ENCODE measurements around the gene RPL12. TPM values are rescaled to one million over a fixed set of nuclear protein-coding genes. Genes with fewer than 3 reads are reported as not detected.
A peak's percentile ranks its signal among the peaks of the same experiment; 100 is the strongest.

Gene RPL12

DNA sequence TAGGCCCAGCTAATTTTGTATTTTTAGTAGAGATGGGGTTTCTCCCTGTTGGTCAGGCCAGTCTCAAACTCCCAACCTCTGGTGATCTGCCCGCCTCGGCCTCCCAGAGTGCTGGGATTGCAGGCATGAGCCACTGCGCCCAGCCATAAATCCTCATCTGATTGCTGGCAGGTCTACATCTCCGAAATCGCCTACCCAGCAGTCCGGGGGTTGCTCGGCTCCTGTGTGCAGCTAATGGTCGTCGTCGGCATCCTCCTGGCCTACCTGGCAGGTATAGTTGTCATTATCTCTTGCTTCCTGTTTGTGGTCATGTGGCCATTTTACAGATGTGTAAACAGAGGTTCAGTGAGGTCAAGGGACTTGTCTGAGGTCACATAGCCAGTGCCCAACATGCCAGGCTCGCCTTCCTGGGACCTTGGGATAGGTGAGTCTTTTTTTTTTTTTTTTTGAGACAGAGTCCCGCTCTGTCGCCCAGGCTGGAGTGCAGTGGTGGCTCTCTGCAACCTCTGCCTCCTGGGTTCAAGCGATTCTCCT, 51.4 kb downstream of the RPL12 start:
- Histone ChIP-seq H2BK5ac (ENCODE audit: low read length) (no peak overlapping the region), H3K9ac (ENCODE audit: low read depth, low read length, poor library complexity) (no peak overlapping the region), H3K27me3 (ENCODE audit: control insufficient read depth in 3 of 3, insufficient read depth in 3 of 3, low read depth in 1 of 3, low read length in 3 of 3) (peaks cover 0 to 10% (median 0%) of the 10 kb centered on the region in 3 experiments), H3K4me1 (ENCODE audit: control insufficient read depth in 2 of 2, insufficient read depth in 1 of 2, low read depth in 1 of 2, low read length in 2 of 2) (peaks cover 9 to 13% of the 10 kb centered on the region in 2 donors), H3K18ac (ENCODE audit: low read length) (no peak overlapping the region), H4K8ac (ENCODE audit: low read depth, low read length) (no peak overlapping the region), H3K23ac (ENCODE audit: low read depth, low read length, poor library complexity) (no peak overlapping the region), H2AFZ (ENCODE audit: low read length) (no peak overlapping the region), H3K36me3 (replicated peaks in 1 of 2; ENCODE audit: control insufficient read depth in 2 of 2, insufficient read depth in 2 of 2, low read length in 2 of 2) (peaks cover 5 to 51% of the 10 kb centered on the region in 2 donors), H3K4me2 (ENCODE audit: insufficient read depth, low read length, poor library complexity, severe bottlenecking) (no peak overlapping the region), H3K79me1 (ENCODE audit: low read depth, low read length) (peaks cover 4% of the 10 kb centered on the region), H3K4me3 (ENCODE audit: low read length in 2 of 2) (no peak overlapping the region), H3K4ac (ENCODE audit: low read length) (no peak overlapping the region), H4K91ac (ENCODE audit: low read depth, low read length, poor library complexity) (no peak overlapping the region), H3K14ac (ENCODE audit: low read length) (no peak overlapping the region), H3K27ac (replicated peaks; ENCODE audit: low read length) (no peak overlapping the region), H2BK12ac (ENCODE audit: low read length) (no peak overlapping the region), H2BK15ac (ENCODE audit: low read length) (no peak overlapping the region), H2AK5ac (ENCODE audit: low read depth, low read length) (no peak overlapping the region), H3K9me3 (replicated peaks in 1 of 2; ENCODE audit: control insufficient read depth in 2 of 2, insufficient read depth in 1 of 2, low read depth in 1 of 2, low read length in 2 of 2) (peaks cover 0 to 2% of the 10 kb centered on the region in 2 donors), H2BK120ac (ENCODE audit: low read depth, low read length) (no peak overlapping the region)
- no CpG with 5 or more reads among the region's 14 CpGs for WGBS, 2 donors (ENCODE audit: extremely low coverage in 2 of 2, insufficient read length in 2 of 2, insufficient replicate concordance in 1 of 2)
- DNase-seq (ENCODE audit: low spot score) = no peak

DNA sequence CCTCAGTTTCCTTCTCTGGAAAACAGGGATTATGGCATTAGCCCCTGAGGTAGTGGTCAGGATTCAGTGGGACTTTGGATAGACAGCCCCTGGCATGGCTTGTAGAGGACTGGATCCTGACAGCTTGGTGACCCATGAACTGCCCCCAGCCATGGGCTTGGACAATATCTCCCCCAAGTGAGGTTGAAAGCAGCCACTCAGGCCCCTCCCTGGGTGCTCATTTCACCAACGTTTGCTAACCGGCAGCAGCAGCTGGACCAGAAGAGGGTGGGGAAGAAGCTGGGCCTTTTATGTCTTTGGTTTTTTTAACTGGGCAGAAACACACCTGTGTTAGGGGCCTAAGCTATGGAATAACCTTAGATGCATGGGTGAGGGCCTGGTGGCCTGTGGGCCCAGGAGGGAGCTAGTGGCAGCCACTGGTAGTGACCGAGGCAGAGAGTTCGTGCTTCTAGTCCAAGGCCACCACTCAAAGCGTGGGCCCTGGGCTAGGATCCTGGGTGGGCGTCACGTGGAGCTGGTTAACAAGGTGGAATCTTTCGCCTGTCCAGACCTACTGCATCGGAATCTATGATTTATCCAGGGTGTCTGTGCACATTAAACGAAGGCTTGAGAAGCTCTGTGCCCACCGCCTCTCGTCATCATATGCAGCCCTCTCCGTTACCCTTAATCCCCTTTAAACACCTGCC, 52.3 kb downstream of the RPL12 start:
- peaks cover 5 to 42% of the 10 kb centered on the region in 2 donors for H3K36me3 ChIP-seq (replicated peaks in 1 of 2; ENCODE audit: control insufficient read depth in 2 of 2, insufficient read depth in 2 of 2, low read length in 2 of 2)
- H3K23ac ChIP-seq (ENCODE audit: low read depth, low read length, poor library complexity) = no peak overlapping the region
- WGBS, 2 donors (ENCODE audit: extremely low coverage in 2 of 2, insufficient read length in 2 of 2, insufficient replicate concordance in 1 of 2) = no CpG with 5 or more reads among the region's 13 CpGs
- H2BK5ac ChIP-seq (ENCODE audit: low read length) = no peak overlapping the region
- no peak overlapping the region for H3K9ac ChIP-seq (ENCODE audit: low read depth, low read length, poor library complexity)
- H2BK120ac ChIP-seq (ENCODE audit: low read depth, low read length) = no peak overlapping the region
- no peak overlapping the region for H2AK5ac ChIP-seq (ENCODE audit: low read depth, low read length)
- H2BK15ac ChIP-seq (ENCODE audit: low read length) = no peak overlapping the region
- DNase-seq (ENCODE audit: low spot score) = no peak
- H3K4me3 ChIP-seq (ENCODE audit: low read length in 2 of 2) = peak overlapping the region in 1 of 2 donors; percentile 80
- H3K79me1 ChIP-seq (ENCODE audit: low read depth, low read length) = peaks cover 4% of the 10 kb centered on the region
- no peak overlapping the region for H3K18ac ChIP-seq (ENCODE audit: low read length)
- H3K4me1 ChIP-seq (ENCODE audit: control insufficient read depth in 2 of 2, insufficient read depth in 1 of 2, low read depth in 1 of 2, low read length in 2 of 2) = peaks cover 9 to 13% of the 10 kb centered on the region in 2 donors
- no peak overlapping the region for H4K91ac ChIP-seq (ENCODE audit: low read depth, low read length, poor library complexity)
- H3K27me3 ChIP-seq (ENCODE audit: control insufficient read depth in 3 of 3, insufficient read depth in 3 of 3, low read depth in 1 of 3, low read length in 3 of 3) = peaks cover 0 to 10% (median 0%) of the 10 kb centered on the region in 3 experiments
- H2BK12ac ChIP-seq (ENCODE audit: low read length) = no peak overlapping the region
- H3K4me2 ChIP-seq (ENCODE audit: insufficient read depth, low read length, poor library complexity, severe bottlenecking) = no peak overlapping the region
- H3K9me3 ChIP-seq (replicated peaks in 1 of 2; ENCODE audit: control insufficient read depth in 2 of 2, insufficient read depth in 1 of 2, low read depth in 1 of 2, low read length in 2 of 2) = peaks cover 0 to 2% of the 10 kb centered on the region in 2 donors
- H3K27ac ChIP-seq (replicated peaks; ENCODE audit: low read length) = no peak overlapping the region
- no peak overlapping the region for H3K14ac ChIP-seq (ENCODE audit: low read length)
- no peak overlapping the region for H3K4ac ChIP-seq (ENCODE audit: low read length)
- H2AFZ ChIP-seq (ENCODE audit: low read length) = no peak overlapping the region
- H4K8ac ChIP-seq (ENCODE audit: low read depth, low read length) = no peak overlapping the region

DNA sequence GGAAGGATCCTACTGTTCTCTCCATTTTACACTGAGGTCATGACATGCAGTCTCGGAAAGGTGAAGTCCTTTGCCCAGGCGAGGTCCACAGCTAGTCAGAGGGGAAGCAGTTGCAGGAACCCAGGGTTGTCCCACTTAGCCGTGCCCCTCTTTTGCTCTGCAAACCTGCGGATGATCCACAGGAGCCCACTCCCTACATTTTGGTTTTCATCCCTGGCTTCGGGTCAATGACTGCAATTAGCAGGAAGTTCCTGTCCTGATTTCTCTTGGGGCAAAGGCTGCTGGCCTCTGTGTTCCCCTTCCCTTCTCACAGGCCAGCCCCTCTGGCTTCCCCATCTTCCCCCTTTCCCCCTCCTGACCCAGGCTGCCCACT, 52.9 kb downstream of the RPL12 start:
- WGBS, 2 donors (ENCODE audit: extremely low coverage in 2 of 2, insufficient read length in 2 of 2, insufficient replicate concordance in 1 of 2) = no CpG with 5 or more reads among the region's 5 CpGs
- Histone ChIP-seq H3K23ac (ENCODE audit: low read depth, low read length, poor library complexity) (peak overlapping the region; percentile 77), H3K4ac (ENCODE audit: low read length) (no peak overlapping the region), H3K36me3 (replicated peaks in 1 of 2; ENCODE audit: control insufficient read depth in 2 of 2, insufficient read depth in 2 of 2, low read length in 2 of 2) (peaks cover 5 to 36% of the 10 kb centered on the region in 2 donors), H4K91ac (ENCODE audit: low read depth, low read length, poor library complexity) (no peak overlapping the region), H3K9me3 (replicated peaks in 1 of 2; ENCODE audit: control insufficient read depth in 2 of 2, insufficient read depth in 1 of 2, low read depth in 1 of 2, low read length in 2 of 2) (peaks cover 0 to 2% of the 10 kb centered on the region in 2 donors), H3K9ac (ENCODE audit: low read depth, low read length, poor library complexity) (peak overlapping the region; percentile 98), H3K18ac (ENCODE audit: low read length) (peak overlapping the region; percentile 15), H3K79me1 (ENCODE audit: low read depth, low read length) (peaks cover 4% of the 10 kb centered on the region), H3K4me1 (ENCODE audit: control insufficient read depth in 2 of 2, insufficient read depth in 1 of 2, low read depth in 1 of 2, low read length in 2 of 2) (peaks cover 9 to 13% of the 10 kb centered on the region in 2 donors), H2AK5ac (ENCODE audit: low read depth, low read length) (no peak overlapping the region), H3K27ac (replicated peaks; ENCODE audit: low read length) (no peak overlapping the region), H3K14ac (ENCODE audit: low read length) (no peak overlapping the region), H2BK120ac (ENCODE audit: low read depth, low read length) (no peak overlapping the region), H2BK15ac (ENCODE audit: low read length) (no peak overlapping the region), H3K4me2 (ENCODE audit: insufficient read depth, low read length, poor library complexity, severe bottlenecking) (peak overlapping the region; percentile 95), H2BK5ac (ENCODE audit: low read length) (no peak overlapping the region), H4K8ac (ENCODE audit: low read depth, low read length) (no peak overlapping the region), H3K27me3 (ENCODE audit: control insufficient read depth in 3 of 3, insufficient read depth in 3 of 3, low read depth in 1 of 3, low read length in 3 of 3) (peaks cover 0 to 10% (median 0%) of the 10 kb centered on the region in 3 experiments), H3K4me3 (ENCODE audit: low read length in 2 of 2) (peak overlapping the region; percentile 80 to 99), H2AFZ (ENCODE audit: low read length) (no peak overlapping the region), H2BK12ac (ENCODE audit: low read length) (no peak overlapping the region)
- DNase-seq (ENCODE audit: low spot score) = no peak

Small RNA genes within 50 kb of the gene (small RNA-seq; reads per million reads assigned to genes)
- gene RF00019 (ENCODE audit: insufficient read depth) (not detected), gene SNORA65 (ENCODE audit: insufficient read depth) (342 reads per million, percentile 98 among the genes with 10 or more reads in this experiment)
